Colonic mucosa (tissue), 4 donors: ENCODE measurements around the gene GBA2. TPM values are rescaled to one million over a fixed set of nuclear protein-coding genes. Genes with fewer than 3 reads are reported as not detected.

ENCODE experiments used
- DNase-seq: peaks from one replicate; pipeline ENCODE4 v3.0.0-alpha.2; 2020
- H3K27ac ChIP-seq: fragments of 200-600 bp; one replicate; pipeline ENCODE4 v1.8.0; 2021
- H3K27me3 ChIP-seq: fragments of 200-600 bp; one replicate; pipeline ENCODE4 v1.8.0; 2021
- H3K36me3 ChIP-seq: fragments of 200-600 bp; one replicate; pipeline ENCODE4 v1.8.0; 2021
- H3K4me1 ChIP-seq: fragments of 200-600 bp; one replicate; pipeline ENCODE4 v1.8.0; 2021; ENCODE audit warnings: mild to moderate bottlenecking
- H3K4me3 ChIP-seq: fragments of 200-600 bp; one replicate; pipeline ENCODE4 v1.8.0; 2021
- H3K9ac ChIP-seq, 2 donors: one replicate each; pipeline ENCODE4 v1.7.0; 2013; ENCODE audit warnings: control low read depth in 2 of 2, low read depth in 2 of 2, low read length in 2 of 2
- H3K9me3 ChIP-seq: fragments of 200-600 bp; one replicate; pipeline ENCODE4 v1.8.0; 2021
- intact Hi-C: fragments of 100-400 bp; cut with DNase I; formaldehyde crosslinking; loops from one replicate; pipeline ENCODE4 v1.14.1; 2022
- total RNA-seq, 2 donors: library from RNA; stranded (reverse); fragmentation: NEBNext Ultra II Directional in 1 of 2; extraction: Animal tissue kit (Norgen Biotek cat#: 25700) in 1 of 2; gene quantifications; one replicate each; pipeline ENCODE4 v1.2.1, GENCODE V29; 2021
- TF ChIP-seq, protein P1 (sequence below): fragments of 200-600 bp; IDR thresholded peaks from one replicate; pipeline ENCODE4 v1.8.0; 2022; ENCODE audit warnings: antibody characterized with exemption, mild to moderate bottlenecking
- donor health status: healthy.
- donor health status: DM: no; HTN: no; CAD: no.
- donor health status: DM: no; HTN: no; CAD: no.

GBA2 gene
- total RNA-seq, 2 donors from 2014 or later, result 127 to 157 TPM

DNA sequence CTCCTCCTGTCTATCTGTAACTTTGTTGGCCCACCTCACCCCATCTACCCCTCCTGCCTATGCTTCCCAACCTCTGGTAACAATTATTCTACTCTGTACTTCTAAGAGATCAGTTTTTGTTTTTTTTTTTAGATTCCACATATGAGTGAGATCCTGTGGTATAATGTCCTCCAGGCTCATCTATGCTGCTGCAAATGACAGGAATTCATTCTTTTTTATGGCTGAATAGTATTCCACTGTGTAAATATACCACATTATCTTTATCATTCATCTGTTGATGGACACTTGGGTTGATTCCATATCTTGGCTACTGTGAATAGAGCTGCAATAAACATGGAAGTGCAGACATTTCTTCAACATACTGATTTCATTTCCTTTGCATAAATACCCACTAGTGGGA lies 34.4 kb upstream of the GBA2 start:
- DNase-seq, result no peak
- no peaks in the 10 kb centered on the region for H3K9me3 ChIP-seq
- TF ChIP-seq, protein P1, sequence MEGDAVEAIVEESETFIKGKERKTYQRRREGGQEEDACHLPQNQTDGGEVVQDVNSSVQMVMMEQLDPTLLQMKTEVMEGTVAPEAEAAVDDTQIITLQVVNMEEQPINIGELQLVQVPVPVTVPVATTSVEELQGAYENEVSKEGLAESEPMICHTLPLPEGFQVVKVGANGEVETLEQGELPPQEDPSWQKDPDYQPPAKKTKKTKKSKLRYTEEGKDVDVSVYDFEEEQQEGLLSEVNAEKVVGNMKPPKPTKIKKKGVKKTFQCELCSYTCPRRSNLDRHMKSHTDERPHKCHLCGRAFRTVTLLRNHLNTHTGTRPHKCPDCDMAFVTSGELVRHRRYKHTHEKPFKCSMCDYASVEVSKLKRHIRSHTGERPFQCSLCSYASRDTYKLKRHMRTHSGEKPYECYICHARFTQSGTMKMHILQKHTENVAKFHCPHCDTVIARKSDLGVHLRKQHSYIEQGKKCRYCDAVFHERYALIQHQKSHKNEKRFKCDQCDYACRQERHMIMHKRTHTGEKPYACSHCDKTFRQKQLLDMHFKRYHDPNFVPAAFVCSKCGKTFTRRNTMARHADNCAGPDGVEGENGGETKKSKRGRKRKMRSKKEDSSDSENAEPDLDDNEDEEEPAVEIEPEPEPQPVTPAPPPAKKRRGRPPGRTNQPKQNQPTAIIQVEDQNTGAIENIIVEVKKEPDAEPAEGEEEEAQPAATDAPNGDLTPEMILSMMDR, result no peak
- H3K27me3 ChIP-seq, result no peaks in the 10 kb centered on the region
- no peak overlapping the region for H3K9ac ChIP-seq
- H3K4me1 ChIP-seq, result no peaks in the 10 kb centered on the region
- no peaks in the 10 kb centered on the region for H3K36me3 ChIP-seq
- intact Hi-C loops, result no loop called here
- H3K27ac ChIP-seq, result no peak overlapping the region
- H3K4me3 ChIP-seq, result no peak overlapping the region

DNA sequence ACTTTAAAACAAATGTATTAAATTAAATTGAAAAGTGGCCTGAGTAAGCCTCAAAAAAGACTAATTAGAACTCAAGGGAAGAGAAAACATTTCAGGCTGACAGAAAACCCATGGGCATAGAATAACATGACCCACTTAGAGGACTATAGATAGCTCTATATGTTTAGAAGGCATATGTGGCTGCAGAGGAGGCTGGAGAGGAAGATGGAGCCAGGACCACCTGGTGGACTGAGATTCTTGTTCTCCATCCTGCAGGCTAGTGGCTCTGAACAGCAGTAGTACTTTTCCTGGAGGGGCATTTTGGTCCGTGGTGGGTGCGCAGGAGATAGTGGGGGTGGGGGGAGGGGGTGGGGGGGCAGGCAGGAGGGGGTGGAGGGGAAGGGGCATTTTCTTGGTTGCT lies 32.0 kb upstream of the GBA2 start:
- intact Hi-C loops, result no loop called here
- DNase-seq, result no peak
- TF ChIP-seq, protein P1, result no peak
- Histone ChIP-seq H3K36me3 (no peaks in the 10 kb centered on the region), H3K4me1 (no peaks in the 10 kb centered on the region), H3K9ac (no peak overlapping the region), H3K27ac (no peak overlapping the region), H3K9me3 (no peaks in the 10 kb centered on the region), H3K27me3 (no peaks in the 10 kb centered on the region), H3K4me3 (no peak overlapping the region)

DNA sequence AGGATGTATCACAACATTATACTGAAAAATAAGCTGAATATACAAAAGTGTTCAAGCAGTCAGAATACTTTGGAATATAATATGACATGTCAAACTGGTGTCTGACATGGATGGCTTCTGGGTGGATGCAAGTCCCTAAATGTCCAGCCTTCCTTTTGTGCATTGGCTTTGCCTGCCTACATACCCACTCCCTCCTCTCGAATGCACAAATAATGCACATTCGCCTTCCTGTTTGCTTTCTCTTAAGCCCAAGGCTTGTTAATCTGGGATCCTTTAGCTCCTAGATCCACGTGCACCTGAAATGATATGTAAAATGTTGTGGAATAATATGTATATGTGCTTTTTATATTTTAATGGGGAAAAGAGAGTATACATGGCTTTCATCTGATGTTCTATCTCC lies 29.5 kb upstream of the GBA2 start:
- Histone ChIP-seq H3K36me3 (no peaks in the 10 kb centered on the region), H3K9ac (no peak overlapping the region), H3K27ac (no peak overlapping the region), H3K4me1 (no peaks in the 10 kb centered on the region), H3K4me3 (no peak overlapping the region), H3K27me3 (no peaks in the 10 kb centered on the region), H3K9me3 (no peaks in the 10 kb centered on the region)
- no peak for DNase-seq
- intact Hi-C loops, result no loop called here
- TF ChIP-seq, protein P1, result no peak

DNA sequence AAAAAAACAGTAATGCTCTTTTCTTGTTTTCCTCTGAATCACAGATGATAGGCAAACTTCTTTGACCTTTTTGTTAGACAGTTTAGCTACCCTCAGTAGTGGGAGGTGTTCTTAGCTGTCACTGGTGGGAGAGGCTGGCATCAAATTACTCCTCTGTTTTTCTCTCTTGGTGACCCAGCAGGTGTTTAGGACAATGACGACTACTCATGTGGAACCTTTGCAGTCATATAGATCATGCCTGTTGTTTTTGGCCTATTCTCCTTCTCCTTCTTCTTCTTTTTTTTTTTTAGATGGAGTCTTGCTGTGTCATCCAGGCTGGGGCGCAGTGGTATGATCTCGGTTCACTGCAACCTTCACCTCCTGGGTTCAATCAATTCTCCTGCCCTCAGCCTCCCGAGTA lies 27.0 kb upstream of the GBA2 start:
- intact Hi-C loops, result no loop called here
- TF ChIP-seq, protein P1, result no peak
- Histone ChIP-seq H3K4me1 (peaks cover 8% of the 10 kb centered on the region), H3K36me3 (no peaks in the 10 kb centered on the region), H3K27ac (no peak overlapping the region), H3K4me3 (no peak overlapping the region), H3K9me3 (no peaks in the 10 kb centered on the region), H3K27me3 (no peaks in the 10 kb centered on the region), H3K9ac (no peak overlapping the region)
- DNase-seq, result no peak

DNA sequence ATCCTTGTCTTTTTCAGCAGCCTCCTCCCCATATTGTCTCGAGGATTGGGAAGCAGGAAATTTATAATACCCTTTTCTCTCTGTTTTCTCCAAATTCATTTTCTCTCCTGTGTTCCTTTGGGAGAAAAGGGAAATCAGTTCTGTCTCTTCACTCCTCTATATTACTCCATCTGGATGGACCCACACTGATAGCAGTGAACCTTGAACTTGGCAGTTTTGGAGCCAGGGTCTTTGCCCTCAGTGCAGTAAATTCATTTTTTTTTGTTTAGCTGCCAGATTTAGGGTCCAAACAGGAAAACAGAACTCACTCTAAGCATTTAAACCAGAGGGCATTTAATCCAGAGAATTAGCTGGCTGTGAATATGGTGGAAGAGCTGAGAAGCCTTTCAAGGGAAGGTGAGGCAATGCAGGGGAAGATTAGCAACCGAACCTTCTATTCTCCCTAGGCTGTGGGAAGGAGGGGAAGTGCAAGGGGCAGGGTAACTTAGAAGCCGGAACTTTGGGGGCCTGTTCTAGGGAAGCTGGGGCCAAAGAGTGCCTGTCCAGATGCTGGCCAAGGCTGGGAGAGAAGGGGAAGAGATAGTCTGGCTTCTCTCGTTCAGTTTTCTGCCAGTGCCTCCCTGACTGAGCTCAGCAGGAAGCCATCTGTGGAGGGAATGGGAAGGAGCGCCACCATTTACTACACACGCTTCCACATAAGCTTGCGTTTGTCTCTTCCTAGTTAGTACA lies 26.0 kb upstream of the GBA2 start:
- no peak for DNase-seq
- H3K4me3 ChIP-seq, result no peak overlapping the region
- H3K9ac ChIP-seq, result no peak overlapping the region
- H3K27ac ChIP-seq, result no peak overlapping the region
- TF ChIP-seq, protein P1, result no peak
- no peaks in the 10 kb centered on the region for H3K9me3 ChIP-seq
- intact Hi-C loops, result no loop called here
- peaks cover 14% of the 10 kb centered on the region for H3K4me1 ChIP-seq
- H3K36me3 ChIP-seq, result no peaks in the 10 kb centered on the region
- no peaks in the 10 kb centered on the region for H3K27me3 ChIP-seq
